H1 (cell line): ENCODE data around the gene RPS18. TPM values are rescaled to one million over a fixed set of nuclear protein-coding genes. Genes with fewer than 3 reads are reported as not detected.

ENCODE experiments used
- CTCF ChIA-PET: fragments of 300-600 bp; sonication (Branson Sonifier 250); formaldehyde crosslinking; loops from one replicate; lab custom pipeline; 2021; ENCODE audit not compliant: partially characterized antibody; lab: Charles Lee
- POLR2A ChIA-PET: fragments of 300-600 bp; sonication (Branson Sonifier 250); formaldehyde crosslinking; loops from one replicate; lab custom pipeline; 2021; ENCODE audit warnings: inconsistent platforms; ENCODE audit not compliant: partially characterized antibody; lab: Charles Lee
- DNase-seq, 2 experiments: peaks; one replicate each; pipeline versions ENCODE4 v3.0.0 to v3.0.0-alpha.2; 2010 to 2022; ENCODE audit warnings: low spot score in 2 of 2, low read depth in 1 of 2, mixed read lengths in 1 of 2
- FAIRE-seq: peaks from 2 replicates; lab custom pipeline; 2011; peaks lifted over from hg19 to GRCh38; lab: Jason Lieb, UNC
- H2AFZ ChIP-seq: 2 replicates; pipeline ENCODE4 v1.8.1; 2012; ENCODE audit warnings: low read length, inconsistent platforms
- H2AK5ac ChIP-seq: 2 replicates; pipeline ENCODE4 v1.6.1; 2013; ENCODE audit warnings: low read depth, low read length
- H2BK120ac ChIP-seq: replicated peaks from 2 replicates; pipeline ENCODE3; 2013; ENCODE audit warnings: low read depth, low read length, inconsistent platforms
- H2BK12ac ChIP-seq: 2 replicates; pipeline ENCODE4 v1.6.1; 2013; ENCODE audit warnings: low read depth, low read length
- H2BK15ac ChIP-seq: 2 replicates; pipeline ENCODE4 v1.6.1; 2013; ENCODE audit warnings: low read length
- H2BK20ac ChIP-seq: 2 replicates; pipeline ENCODE4 v1.6.1; 2013; ENCODE audit warnings: low read length
- H2BK5ac ChIP-seq: 2 replicates; pipeline ENCODE4 v1.6.1; 2013; ENCODE audit warnings: low read depth, low read length
- H3K14ac ChIP-seq: 2 replicates; pipeline ENCODE4 v1.6.1; 2013; ENCODE audit warnings: inconsistent platforms; ENCODE audit not compliant: insufficient read length
- H3K18ac ChIP-seq: 2 replicates; pipeline ENCODE4 v1.6.1; 2013; ENCODE audit warnings: low read length; ENCODE audit errors: extremely low read depth
- H3K23ac ChIP-seq: 2 replicates; pipeline ENCODE4 v1.6.1; 2013; ENCODE audit warnings: inconsistent platforms; ENCODE audit not compliant: insufficient read length
- H3K23me2 ChIP-seq: 2 replicates; pipeline ENCODE4 v1.6.1; 2013; ENCODE audit warnings: low read depth, low read length
- H3K27ac ChIP-seq: 2 replicates; pipeline ENCODE4 v1.6.1; 2011; ENCODE audit warnings: low read depth, low read length, inconsistent platforms
- H3K27me3 ChIP-seq, 4 experiments: replicated peaks in 1 of 4; 1 replicate in 1 of 4; 2 replicates in 3 of 4; pipeline versions ENCODE4 v1.6.1 to v1.8.1; 2011 to 2013; ENCODE audit warnings: low read length in 3 of 4, mild to moderate bottlenecking in 3 of 4, inconsistent platforms in 2 of 4, mixed read lengths in 2 of 4, moderate library complexity in 1 of 4; ENCODE audit not compliant: control insufficient read depth in 3 of 4, insufficient read depth in 3 of 4; ENCODE audit errors: extremely low read depth in 1 of 4
- H3K36me3 ChIP-seq, 4 experiments: 2 replicates each; pipeline versions ENCODE4 v1.6.1 to v1.8.1; 2011 to 2013; ENCODE audit warnings: mild to moderate bottlenecking in 4 of 4, low read length in 3 of 4, moderate library complexity in 2 of 4, control low read depth in 1 of 4, inconsistent platforms in 1 of 4; ENCODE audit not compliant: insufficient read depth in 4 of 4, control insufficient read depth in 2 of 4
- H3K4ac ChIP-seq: replicated peaks from 2 replicates; pipeline ENCODE3; 2013; ENCODE audit warnings: low read length, low read depth, mixed read lengths, inconsistent platforms; ENCODE audit not compliant: insufficient read length
- H3K4me1 ChIP-seq, 4 experiments: replicated peaks in 1 of 4; 1 replicate in 1 of 4; 2 replicates in 3 of 4; pipeline versions ENCODE4 v1.6.1 to v1.8.1; 2011 to 2013; ENCODE audit warnings: low read length in 3 of 4, inconsistent platforms in 2 of 4, mixed read lengths in 1 of 4; ENCODE audit not compliant: insufficient read depth in 4 of 4, control insufficient read depth in 3 of 4
- H3K4me2 ChIP-seq, 2 experiments: 2 replicates each; pipeline versions ENCODE4 v1.6.1 to v1.8.1; 2011 to 2013; ENCODE audit warnings: low read depth in 2 of 2, low read length in 2 of 2, control low read depth in 1 of 2, inconsistent platforms in 1 of 2, mild to moderate bottlenecking in 1 of 2; ENCODE audit not compliant: insufficient read depth in 1 of 2
- H3K4me3 ChIP-seq, 4 experiments: fragments of 200-600, 300-600 bp in 1 of 4; sonication (generic), shearing (Covaris generic), sonication (Bioruptor Twin) in 1 of 4; 2 replicates each; pipeline versions ENCODE4 v1.5.1 to v1.8.1; 2011 to 2016; ENCODE audit warnings: low read length in 4 of 4, low read depth in 3 of 4, control low read depth in 2 of 4, inconsistent platforms in 2 of 4, mild to moderate bottlenecking in 2 of 4, mixed read lengths in 1 of 4, moderate library complexity in 1 of 4; ENCODE audit not compliant: insufficient read depth in 2 of 4; ENCODE audit errors: extremely low read depth in 1 of 4
- H3K56ac ChIP-seq: replicated peaks from 2 replicates; pipeline ENCODE3; 2013; ENCODE audit warnings: low read depth, mild to moderate bottlenecking, mixed read lengths, low read length, inconsistent platforms; ENCODE audit not compliant: insufficient read length
- H3K79me1 ChIP-seq: 2 replicates; pipeline ENCODE4 v1.6.1; 2013; ENCODE audit warnings: low read depth, low read length, control low read depth
- H3K79me2 ChIP-seq, 2 experiments: 2 replicates each; pipeline versions ENCODE4 v1.6.1 to v1.8.1; 2012 to 2013; ENCODE audit warnings: low read length in 2 of 2, mild to moderate bottlenecking in 2 of 2, inconsistent platforms in 1 of 2; ENCODE audit not compliant: insufficient read depth in 2 of 2, control insufficient read depth in 1 of 2
- H3K9ac ChIP-seq, 4 experiments: replicated peaks in 1 of 4; 1 replicate in 1 of 4; 2 replicates in 3 of 4; pipeline versions ENCODE4 v1.6.1 to v1.8.1; 2011 to 2013; ENCODE audit warnings: low read depth in 3 of 4, low read length in 3 of 4, control low read depth in 2 of 4, mild to moderate bottlenecking in 2 of 4, moderate library complexity in 2 of 4, inconsistent platforms in 1 of 4; ENCODE audit errors: extremely low read depth in 1 of 4
- H3K9me3 ChIP-seq, 2 experiments: 2 replicates each; pipeline versions ENCODE4 v1.6.1 to v1.8.1; 2012 to 2013; ENCODE audit warnings: mild to moderate bottlenecking in 2 of 2, moderate library complexity in 2 of 2, control low read depth in 1 of 2, inconsistent platforms in 1 of 2, low read depth in 1 of 2, low read length in 1 of 2, mixed read lengths in 1 of 2; ENCODE audit not compliant: insufficient read depth in 2 of 2
- H4K20me1 ChIP-seq, 2 experiments: replicated peaks in 1 of 2; 2 replicates each; pipeline versions ENCODE3 to v1.8.1; 2011 to 2013; ENCODE audit warnings: inconsistent platforms in 2 of 2, low read length in 2 of 2, mild to moderate bottlenecking in 1 of 2; ENCODE audit not compliant: insufficient read depth in 2 of 2, control insufficient read depth in 1 of 2
- H4K5ac ChIP-seq: 2 replicates; pipeline ENCODE4 v1.6.1; 2013; ENCODE audit warnings: low read length, low read depth, mixed read lengths, inconsistent platforms; ENCODE audit not compliant: insufficient read length
- H4K8ac ChIP-seq: 2 replicates; pipeline ENCODE4 v1.8.0; 2013; ENCODE audit warnings: mild to moderate bottlenecking, moderate library complexity, low read length, inconsistent platforms; ENCODE audit not compliant: insufficient read depth; ENCODE audit errors: extremely low read depth
- H4K91ac ChIP-seq: replicated peaks from 2 replicates; pipeline ENCODE3; 2013; ENCODE audit warnings: low read length, mixed read lengths, inconsistent platforms; ENCODE audit not compliant: insufficient read length
- WGBS, 2 experiments: shearing (Covaris generic) in 1 of 2; methylation state at CpG; one replicate each; pipeline versions ENCODE4 v1.1.6 to v1.1.7; 2013 to 2015; ENCODE audit warnings: low lambda C conversion rate in 2 of 2, mixed read lengths in 2 of 2, inconsistent platforms in 1 of 2, low coverage in 1 of 2, missing lambda C conversion rate in 1 of 2; ENCODE audit not compliant: insufficient replicate concordance in 2 of 2, insufficient coverage in 1 of 2, insufficient read length in 1 of 2; ENCODE audit errors: extremely low coverage in 1 of 2, missing lambda C conversion rate in 1 of 2; 5-methylcytosine and 5-hydroxymethylcytosine counted together
- polyA plus RNA-seq, 7 experiments: library from polyadenylated mRNA; depleted of rRNA in 3 of 7; stranded (reverse) in 5 of 7; unstranded in 2 of 7; fragments of >200 nt in 5 of 7; fragments of 200-250 nt in 2 of 7; gene quantifications; 1 replicate in 5 of 7; 2 replicates in 1 of 7; 4 replicates in 1 of 7; pipeline versions ENCODE4 v1.2.1 to v1.2.3, GENCODE V29; 2011 to 2013; ENCODE audit warnings: missing spikeins in 2 of 7, mixed read lengths in 2 of 7
- total RNA-seq: library from RNA; stranded (reverse); fragmentation: NEBNext Ultra II Directional; extraction: Animal tissue kit (Norgen Biotek cat#: 25700); gene quantifications from 2 replicates; pipeline ENCODE4 v1.2.1, GENCODE V29; 2021

Gene RPS18
- total and polyA plus RNA-seq, 2 of the 8 experiments (the other 6 are each of a cell fraction or from before 2014, with no cell fraction given): 2,796 to 7,099 TPM

GRCh38 chr6:33294086-33294823 lies 22.4 kb downstream of the RPS18 start:
- Histone ChIP-seq H3K4me2 (no peak overlapping the region), H2AFZ (no peak overlapping the region), H3K23me2 (peaks cover 23% of the 10 kb centered on the region), H3K56ac (no peak overlapping the region), H3K9me3 (no peaks in the 10 kb centered on the region), H4K91ac (no peak overlapping the region), H3K36me3 (peaks cover 12 to 22% (median 17%) of the 10 kb centered on the region in 4 experiments; a peak in 7 of 8 replicates), H3K23ac (no peak overlapping the region), H3K4ac (no peak overlapping the region), H2BK20ac (no peak overlapping the region), H2BK12ac (no peak overlapping the region), H4K8ac (no peak overlapping the region), H3K14ac (no peak overlapping the region), H3K27ac (no peak overlapping the region), H2BK5ac (no peak overlapping the region), H3K9ac (no peak overlapping the region), H3K79me1 (peaks cover 6% of the 10 kb centered on the region; the same call in 1 of the 2 replicates), H3K4me1 (peaks cover 0 to 9% (median 5%) of the 10 kb centered on the region in 4 experiments; a peak in 6 of 7 replicates), H3K4me3 (no peak overlapping the region), H3K79me2 (peaks cover 4 to 26% of the 10 kb centered on the region in 2 experiments; a peak in 3 of 4 replicates), H2BK120ac (no peak overlapping the region), H3K18ac (no peak overlapping the region), H4K5ac (no peak overlapping the region), H2AK5ac (no peak overlapping the region), H3K27me3 (no peaks in the 10 kb centered on the region), H4K20me1 (peaks cover 0 to 3% of the 10 kb centered on the region in 2 experiments), H2BK15ac (no peak overlapping the region)
- DNase-seq (no peak), FAIRE-seq (no peak)
- ChIA-PET POLR2A (interaction anchor here (0.8 to 16.7 kb wide), 4 partner anchors 11 to 24 kb away, joined by 3 to 337 read pairs (median 59); partner anchors contain the start of genes B3GALT4, RPS18, TAPBP and VPS52), CTCF (interaction anchor here (0.6 to 6.2 kb wide), 2 partner anchors 15 to 51 kb away, joined by 4 to 77 read pairs; partner anchors contain the start of gene B3GALT4)
- 83% methylated on average over 10 of the region's 10 CpGs; no CpG with 5 or more reads in 1 of the 2 experiments for WGBS, 2 experiments
